T-helper 2 cell treated with Interferon-gamma antibody and Interleukin-4, amounts not matched to agents 100 ng/mL and 5 ng/mL, for 36 hours (primary cell): ENCODE measurements around the gene HOXC10. TPM values are rescaled to one million over a fixed set of nuclear protein-coding genes. Genes with fewer than 3 reads are reported as not detected.

Experiments
- intact Hi-C: fragments of 100-400 bp; cut with micrococcal nuclease; formaldehyde crosslinking; loops from one replicate; pipeline ENCODE4 v1.15.1; 2023
- total RNA-seq: library from RNA; stranded (reverse); gene quantifications from 2 replicates; pipeline ENCODE4 v1.2.3, GENCODE V29; 2022

HOXC10 gene
- total RNA-seq, 1 donor from 2014 or later: not detected

DNA sequence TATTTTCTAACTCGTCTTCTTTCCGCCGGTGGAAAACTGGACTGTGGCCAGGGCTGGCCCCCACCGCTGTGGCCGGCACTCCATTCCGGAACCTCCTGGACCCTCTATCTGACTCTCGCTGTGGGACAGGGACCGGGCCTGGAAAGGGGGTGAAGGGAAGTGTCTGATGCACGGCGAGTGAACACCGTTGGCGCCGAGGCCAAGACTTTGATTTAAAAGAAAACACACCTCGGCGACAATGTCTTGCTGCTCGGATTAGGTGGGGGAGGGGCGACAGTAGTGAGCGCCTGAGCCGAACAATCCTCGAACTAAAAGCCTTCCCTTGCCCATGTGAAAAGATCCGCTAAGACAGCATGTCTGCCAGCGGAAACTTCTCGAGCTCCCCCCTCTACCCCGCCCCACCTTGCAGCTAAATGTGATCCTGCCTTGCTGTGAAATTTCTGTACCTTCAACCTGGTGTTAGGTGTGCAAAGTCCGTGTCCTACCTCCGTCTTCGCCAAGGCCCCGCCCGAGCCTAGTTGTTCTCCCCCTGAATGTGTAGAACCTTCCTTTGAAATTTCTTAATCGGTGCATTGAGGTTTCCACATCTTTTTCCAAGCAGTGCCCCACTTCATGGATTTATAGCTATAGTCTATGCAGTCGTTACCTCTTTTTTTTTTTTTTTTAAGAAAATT, 9.3 kb upstream of the HOXC10 start:
- intact Hi-C loops: loop anchor here (2.0 to 5.0 kb wide), 2 partner anchors 23 to 38 kb away; partner anchors contain the start of gene HOXC13

- intact Hi-C loops: loop anchor here (5.0 kb wide), 1 partner anchor 39 kb away; the partner anchor contains the start of gene HOXC13
Measured at GRCh38 chr12:53976172-53976822, 8.6 kb upstream of the HOXC10 start.

DNA sequence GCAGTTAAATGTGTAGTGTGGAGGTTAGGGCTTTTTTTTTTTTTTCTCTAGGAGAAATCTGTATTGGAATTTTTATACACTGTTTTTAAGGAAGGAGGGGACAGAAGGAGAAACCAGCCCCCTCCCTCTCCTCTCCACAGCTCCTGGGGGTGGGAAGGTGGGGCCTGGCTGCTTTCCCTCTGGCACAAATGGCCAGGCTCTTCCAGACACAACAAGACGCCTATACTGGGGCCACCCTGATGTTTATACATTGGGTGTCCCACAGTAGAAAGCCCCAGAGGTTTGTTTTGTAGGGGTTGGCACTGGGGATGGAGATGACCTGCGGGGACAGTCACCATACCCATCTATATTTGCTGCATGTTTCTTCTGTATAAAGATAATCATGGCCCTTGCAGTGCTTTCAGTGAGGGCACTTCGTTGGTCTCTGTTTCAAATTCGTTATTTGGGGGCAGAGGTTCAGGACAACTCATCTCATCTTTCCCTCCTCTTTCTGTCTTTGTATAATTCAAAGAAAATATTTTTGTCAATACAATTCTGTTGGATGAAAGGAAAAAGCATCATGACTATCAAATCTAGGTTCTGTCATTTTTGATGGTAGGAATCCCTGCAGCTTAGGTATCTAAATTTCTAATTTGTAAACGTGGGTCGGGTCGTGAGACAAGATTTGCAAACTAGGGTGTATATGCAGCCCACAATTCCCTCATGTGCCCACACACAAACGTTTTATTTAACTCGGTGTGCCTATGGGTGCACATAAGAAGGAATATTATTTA, 7.9 kb upstream of the HOXC10 start:
- intact Hi-C loops: loop anchor here (5.0 kb wide), 1 partner anchor 40 kb away; the partner anchor contains the start of gene HOXC13

DNA sequence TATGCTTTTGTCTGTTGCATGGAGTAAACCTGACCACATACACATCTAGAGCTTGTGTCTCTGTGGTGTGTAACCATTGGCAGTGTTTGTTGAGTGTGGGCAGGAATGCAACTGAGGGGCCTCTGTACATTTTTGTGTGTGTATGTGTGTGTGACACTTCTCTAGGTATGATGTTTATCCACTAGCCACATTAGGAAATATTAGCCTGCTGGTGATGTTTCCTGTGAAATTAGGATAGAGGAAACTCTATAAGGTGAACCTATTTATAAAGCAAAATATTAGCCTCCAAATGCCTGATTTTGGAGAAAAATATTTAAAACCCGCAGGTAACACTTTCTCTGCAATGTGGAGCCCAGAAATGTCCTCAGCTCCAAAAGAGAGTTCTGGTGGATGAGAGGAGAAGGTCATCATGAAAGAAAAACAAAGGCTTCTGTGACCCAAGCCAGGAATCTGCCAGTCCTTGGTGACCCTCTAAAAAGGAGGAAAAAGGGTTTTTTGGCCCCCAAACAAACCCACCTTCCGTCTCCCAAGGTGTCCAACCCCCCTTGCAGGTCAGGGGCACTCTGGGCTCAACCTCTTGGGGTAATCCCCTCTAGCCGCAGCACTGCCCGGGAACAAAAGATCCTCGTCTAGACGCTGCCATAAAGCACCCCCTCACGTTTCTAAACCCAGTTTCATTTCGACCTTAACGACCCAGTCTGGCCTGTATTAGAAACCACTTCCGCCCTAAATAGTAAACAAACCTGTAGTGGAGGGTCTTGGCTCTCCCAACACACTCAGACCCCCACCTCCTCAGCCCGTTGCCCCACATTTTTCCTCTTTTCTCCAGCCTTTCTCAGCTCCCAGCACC, 7.1 kb upstream of the HOXC10 start:
- intact Hi-C loops: loop anchor here (5.0 kb wide), 1 partner anchor 41 kb away; the partner anchor contains the start of gene HOXC13

GRCh38 chr12:53978477-53979356, 6.2 kb upstream of the HOXC10 start:
- intact Hi-C loops: loop anchor here (5.0 kb wide), 1 partner anchor 41 kb away; the partner anchor contains the start of gene HOXC13

GRCh38 chr12:53980104-53980801, 4.7 kb upstream of the HOXC10 start:
- intact Hi-C loops: loop anchor here (5.0 kb wide), 1 partner anchor 52 kb away; the partner anchor contains the start of gene HOXC5

- intact Hi-C loops: loop anchor here (5.0 kb wide), 1 partner anchor 51 kb away; the partner anchor contains the start of gene HOXC5
Measured at GRCh38 chr12:53980802-53981496, 4.0 kb upstream of the HOXC10 start.

GRCh38 chr12:53981634-53982565, 3.0 kb upstream of the HOXC10 start:
- intact Hi-C loops: loop anchor here (5.0 kb wide), 1 partner anchor 50 kb away; the partner anchor contains the start of gene HOXC5

DNA sequence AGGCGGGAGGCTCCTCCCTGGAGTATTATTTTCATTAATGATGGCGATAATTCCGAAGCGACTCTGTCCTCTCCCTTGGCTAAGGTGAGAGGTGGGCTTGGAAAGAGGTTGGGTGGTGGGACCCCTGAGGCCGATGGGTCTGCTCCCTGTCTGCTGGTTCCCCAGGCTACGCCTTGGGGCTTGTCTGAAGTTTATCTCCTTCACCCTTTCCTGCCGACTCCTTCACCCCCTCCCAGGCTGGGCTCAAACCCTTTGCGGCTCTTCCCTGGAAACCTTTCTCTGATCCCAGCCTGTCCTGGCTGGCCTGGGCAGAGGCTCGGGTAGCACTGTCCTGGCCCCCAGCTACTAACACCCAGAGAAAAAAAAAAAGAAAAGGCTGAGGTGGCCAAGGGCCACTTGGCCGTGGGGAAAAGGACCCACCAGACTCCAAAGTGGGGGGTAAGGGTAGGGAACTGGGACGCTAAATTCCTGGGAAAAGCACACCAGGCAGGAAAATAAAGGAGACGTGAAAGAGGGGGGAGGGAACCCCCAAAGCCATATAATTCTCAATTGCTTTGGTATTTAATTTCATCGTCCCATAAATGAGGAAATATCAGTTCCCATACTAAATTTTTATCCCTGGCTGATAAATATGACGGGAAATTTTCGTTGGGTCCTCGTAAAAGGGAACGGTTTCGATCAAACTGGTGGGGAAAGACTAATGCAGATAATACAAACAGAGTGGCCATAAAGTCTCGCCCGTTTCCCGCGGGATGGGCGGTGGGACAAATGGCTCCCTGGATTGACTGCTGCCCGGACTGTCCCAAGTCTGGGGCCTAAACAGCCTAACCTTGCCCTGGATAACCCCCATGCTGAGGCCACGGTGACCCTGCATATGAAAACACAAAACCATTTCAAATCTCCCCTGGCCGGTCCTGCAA, 2.0 kb upstream of the HOXC10 start:
- intact Hi-C loops: loop anchor here (5.0 kb wide), 1 partner anchor 49 kb away; the partner anchor contains the start of gene HOXC5

GRCh38 chr12:53983568-53983949, 1.4 kb upstream of the HOXC10 start:
- intact Hi-C loops: loop anchor here (5.0 kb wide), 1 partner anchor 49 kb away; the partner anchor contains the start of gene HOXC5

- intact Hi-C loops: loop anchor here (2.0 to 5.0 kb wide), 2 partner anchors 19 to 48 kb away; partner anchors contain the start of gene HOXC5
Measured at GRCh38 chr12:53983950-53984572, 885 bp upstream of the HOXC10 start.

DNA sequence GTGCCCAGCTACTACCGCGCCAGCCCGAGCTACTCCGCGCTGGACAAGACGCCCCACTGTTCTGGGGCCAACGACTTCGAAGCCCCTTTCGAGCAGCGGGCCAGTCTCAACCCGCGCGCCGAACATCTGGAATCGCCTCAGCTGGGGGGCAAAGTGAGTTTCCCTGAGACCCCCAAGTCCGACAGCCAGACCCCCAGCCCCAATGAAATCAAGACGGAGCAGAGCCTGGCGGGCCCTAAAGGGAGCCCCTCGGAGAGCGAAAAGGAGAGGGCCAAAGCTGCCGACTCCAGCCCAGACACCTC, 697 bp downstream of the HOXC10 start:
- intact Hi-C loops: loop anchor here (2.0 to 5.0 kb wide), 2 partner anchors 17 to 67 kb away; partner anchors contain the start of gene HOXC4

DNA sequence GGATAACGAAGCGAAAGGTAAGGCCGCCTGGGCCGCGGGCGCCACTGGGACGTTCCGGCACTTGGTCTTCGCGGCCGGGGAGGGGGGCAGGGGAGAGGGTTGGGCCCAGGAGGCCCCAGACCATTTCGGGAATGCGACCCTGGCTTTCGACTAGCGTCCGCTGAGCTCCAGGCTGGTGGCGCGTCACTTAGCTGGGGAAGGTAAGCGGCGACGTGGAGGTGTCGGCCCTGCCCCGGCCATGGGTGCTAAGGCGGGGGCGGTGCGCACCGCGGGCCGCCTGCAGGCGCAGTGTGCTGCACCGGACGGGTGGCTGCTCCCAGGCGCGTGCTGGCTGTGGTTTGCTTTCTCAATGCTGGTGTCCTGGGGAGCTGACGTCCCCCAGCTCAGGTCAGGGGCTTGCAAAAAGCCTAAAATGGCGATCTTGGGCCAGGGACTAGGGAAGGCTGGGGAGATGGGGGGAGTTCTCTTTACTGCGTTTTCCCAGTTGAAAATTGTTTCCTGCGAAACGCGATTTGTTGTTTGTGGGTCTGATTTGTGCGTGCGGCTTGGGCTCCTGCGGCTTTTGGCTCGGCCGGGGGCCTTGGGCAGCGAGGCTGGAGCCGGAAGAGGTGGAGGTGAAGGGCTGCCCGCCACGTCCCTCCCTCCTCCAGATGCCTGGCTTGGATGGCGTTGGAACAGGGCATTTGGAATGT, 1.2 kb downstream of the HOXC10 start:
- intact Hi-C loops: loop anchor here (2.0 to 5.0 kb wide), 2 partner anchors 17 to 66 kb away; partner anchors contain the start of gene HOXC4

GRCh38 chr12:53986686-53987483, 1.9 kb downstream of the HOXC10 start:
- intact Hi-C loops: loop anchor here (5.0 kb wide), 1 partner anchor 65 kb away; the partner anchor contains the start of gene HOXC4
